Left cardiac atrium (tissue), 4 donors: Measurements from ENCODE around the gene OXCT2. TPM values are rescaled to one million over a fixed set of nuclear protein-coding genes. Genes with fewer than 3 reads are reported as not detected.
"Not testable (repeated sequence)": the region's sequence is repeated elsewhere in the genome, so short reads cannot be mapped to it uniquely, and the experiment has no call there.

Source experiments
- ATAC-seq, 2 donors: fragments of 200-7000 bp; cut with Tn5 transposase; one replicate each; pipeline ENCODE4 v1.9.1; 2020; ENCODE audit warnings: mild to moderate bottlenecking in 2 of 2, moderate library complexity in 2 of 2
- DNase-seq: peaks from one replicate; pipeline ENCODE4 v3.0.0-alpha.2; 2020
- intact Hi-C, 2 donors: fragments of 100-400 bp; cut with DNase I; formaldehyde crosslinking; loops; one replicate each; pipeline versions ENCODE4 v1.14.1 to v1.15.1; 2022 to 2023
- total RNA-seq, 2 donors: library from RNA; stranded (reverse); fragmentation: NEBNext Ultra II Directional; extraction: Animal tissue kit (Norgen Biotek cat#: 25700); gene quantifications; one replicate each; pipeline ENCODE4 v1.2.1, GENCODE V29; 2021
- donor health status: DM: no; HTN: yes; CAD: no.
- donor health status: DM: no; HTN: yes; CAD: no; lungs with severe emphysema.
- donor health status: DM: yes; HTN: yes; CAD: no.
- donor health status: Dilated cardiomyopathy.

OXCT2 gene
- total RNA-seq, 2 donors from 2014 or later: 4.7 to 16.2 TPM

DNA sequence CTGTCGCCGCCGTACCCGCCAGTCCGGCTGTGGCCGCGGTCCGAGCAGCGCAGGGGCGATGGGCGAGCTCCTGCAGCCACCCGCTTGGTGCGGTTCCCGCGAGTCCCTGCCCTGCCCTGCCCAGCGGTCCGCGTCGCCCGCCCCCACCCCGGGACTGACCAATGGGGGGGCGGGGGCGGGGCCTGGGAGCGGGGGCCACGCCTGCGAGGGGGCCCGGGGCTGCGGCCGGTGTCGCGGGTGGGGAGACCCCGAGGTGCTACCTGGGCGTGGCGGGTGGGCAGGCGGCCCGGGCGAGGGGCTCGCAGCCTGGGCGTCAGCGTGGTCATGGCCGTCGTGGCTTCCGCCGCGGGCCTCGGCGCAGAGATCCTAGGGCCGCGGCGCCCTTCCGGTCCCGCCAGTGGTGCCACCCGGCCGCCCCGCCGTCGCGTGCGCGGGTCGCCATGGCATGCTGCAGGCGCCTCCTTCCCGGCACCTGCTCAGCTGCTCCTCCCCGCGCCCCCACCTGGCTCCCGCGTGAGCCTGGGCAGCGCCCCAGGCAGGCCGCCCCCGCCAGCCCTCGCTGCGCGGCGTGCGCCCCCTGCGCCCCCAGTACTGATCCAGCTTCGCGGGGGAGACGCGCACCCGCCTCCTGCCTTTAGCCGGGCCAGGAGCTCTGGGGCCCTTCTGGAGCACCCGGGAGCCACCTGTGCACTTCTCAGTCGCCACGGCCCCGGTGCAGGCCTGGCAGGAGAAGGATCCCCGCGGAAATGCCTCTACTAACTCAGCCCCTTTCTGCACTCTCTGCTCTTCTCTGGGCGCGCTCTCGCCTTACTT is 17.8 kb upstream of the OXCT2 start, which contains the start of gene BMP8B:
TSS of gene BMP8B (minus strand) at position 108 of the 813 bp plus-strand sequence. CDS start 380 bp downstream, outside the sequence.
- DNase-seq (peak; percentile 53), ATAC-seq (peak; percentile 84 to 86)
- intact Hi-C loops: no loop called here

DNA sequence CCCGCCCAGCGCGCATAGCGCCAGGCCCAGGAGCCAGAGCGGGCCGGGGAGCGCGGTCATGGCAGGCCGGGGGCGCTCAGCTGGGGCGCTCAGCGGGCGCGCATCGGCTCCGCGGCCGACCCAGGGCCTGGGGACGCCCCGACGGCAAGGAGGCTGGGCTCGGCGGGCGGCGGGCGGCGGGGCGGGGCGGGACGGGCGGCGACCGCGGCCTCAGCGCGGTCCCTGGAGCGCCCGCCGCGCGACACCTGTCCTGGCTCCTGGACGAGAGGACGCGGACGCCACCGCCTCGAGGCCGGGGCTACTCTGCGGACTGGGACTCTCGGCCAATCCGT is 17.2 kb upstream of the OXCT2 start:
- intact Hi-C loops: no loop called here
- ATAC-seq (peak; percentile 6 to 7), DNase-seq (no peak)

DNA sequence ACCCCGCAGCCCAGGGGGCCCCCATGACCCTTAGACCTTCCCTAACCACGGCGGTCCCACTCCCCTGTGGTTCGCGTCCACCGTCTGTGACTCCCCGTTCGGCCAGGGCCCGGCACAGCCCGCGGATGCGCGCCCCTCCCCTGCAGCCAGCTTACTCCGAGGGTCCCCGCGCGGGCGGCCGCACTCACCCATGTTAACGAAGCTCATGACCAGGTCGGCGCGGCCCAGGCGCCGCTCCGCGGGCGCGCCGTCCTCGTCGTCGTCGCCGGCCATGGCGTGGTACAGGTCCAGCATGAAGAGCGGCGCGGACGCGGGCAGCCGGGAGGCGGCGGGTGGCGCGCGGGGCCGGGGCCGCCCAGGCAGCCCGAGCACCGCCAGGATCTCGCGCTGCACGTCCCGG is 16.8 kb upstream of the OXCT2 start:
- ATAC-seq, DNase-seq, intact Hi-C loops: not testable (repeated sequence)

DNA sequence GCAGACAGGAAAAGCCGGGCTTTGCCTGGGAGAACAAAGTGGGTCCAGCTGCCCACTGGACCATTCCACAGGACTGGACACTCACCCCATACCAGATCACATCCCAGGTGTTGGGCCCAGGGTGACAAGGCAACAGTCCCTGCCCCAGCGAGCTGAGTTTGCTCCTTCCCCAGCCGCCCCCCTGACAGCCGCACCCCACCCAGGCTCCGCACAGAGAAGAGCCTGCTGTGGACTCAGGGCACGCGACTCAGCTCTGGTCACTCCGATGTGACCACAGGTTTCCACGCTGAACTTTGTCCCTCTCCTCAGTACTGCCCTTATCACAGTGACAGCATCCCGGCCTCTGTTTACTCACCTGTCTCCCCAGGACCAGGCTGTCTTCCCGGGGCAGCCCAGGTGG is 16.3 kb upstream of the OXCT2 start:
- intact Hi-C loops: no loop called here
- DNase-seq: no peak
- ATAC-seq: no peak

DNA sequence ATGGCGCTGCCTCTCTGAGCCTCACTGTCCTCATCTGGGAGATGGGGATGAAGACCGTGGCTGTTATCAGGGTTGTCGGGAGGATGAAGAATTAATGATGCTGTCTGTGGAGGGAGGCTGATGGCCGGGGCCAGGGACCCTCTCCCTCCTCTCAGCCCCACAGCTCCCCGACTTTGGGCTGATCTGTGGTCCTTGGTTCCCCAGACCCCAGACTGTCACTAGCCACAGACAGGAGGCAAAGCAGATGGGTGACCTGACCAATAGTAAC is 15.9 kb upstream of the OXCT2 start:
- DNase-seq, ATAC-seq, intact Hi-C loops: not testable (repeated sequence)

DNA sequence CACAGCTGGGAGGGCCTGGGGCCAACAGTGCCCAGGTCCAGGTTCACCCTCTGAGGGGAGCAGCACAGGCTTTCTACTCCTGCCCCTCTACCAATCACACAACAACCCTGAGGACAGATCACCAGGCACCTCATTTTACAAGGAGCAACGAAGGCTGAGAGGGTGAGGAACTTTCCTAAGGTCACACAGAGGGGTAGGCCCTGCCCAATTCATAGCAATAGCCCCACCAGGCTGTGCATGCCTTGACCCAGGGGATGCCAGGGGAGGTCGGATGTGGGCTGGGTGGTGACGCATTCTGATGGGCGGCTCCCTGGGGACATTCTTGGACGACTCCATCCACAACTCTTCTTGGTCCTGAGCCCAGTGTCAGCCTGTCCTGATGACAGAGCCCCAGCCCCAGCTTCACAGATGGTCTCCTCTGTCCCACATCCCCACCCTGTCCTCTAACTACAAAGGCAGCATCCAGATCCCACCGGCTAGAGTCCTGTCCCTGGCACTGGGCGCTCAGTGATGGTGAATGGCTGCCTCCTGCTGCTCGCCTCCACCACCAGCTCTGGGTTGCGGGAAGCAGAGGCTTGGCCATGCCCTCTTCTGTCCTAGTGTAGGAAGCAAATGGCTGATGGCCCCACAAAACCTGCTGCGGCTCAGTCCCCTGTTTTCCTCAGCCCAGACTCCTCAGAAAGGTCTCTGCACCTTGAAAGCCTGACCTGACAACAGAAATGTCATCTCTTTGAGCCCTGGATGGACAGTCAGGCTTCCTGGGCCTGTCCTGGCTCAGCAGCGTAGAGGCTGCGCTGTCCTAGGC is 15.4 kb upstream of the OXCT2 start:
- DNase-seq, intact Hi-C loops: not testable (repeated sequence)
- ATAC-seq: peak; percentile 30 to 36

DNA sequence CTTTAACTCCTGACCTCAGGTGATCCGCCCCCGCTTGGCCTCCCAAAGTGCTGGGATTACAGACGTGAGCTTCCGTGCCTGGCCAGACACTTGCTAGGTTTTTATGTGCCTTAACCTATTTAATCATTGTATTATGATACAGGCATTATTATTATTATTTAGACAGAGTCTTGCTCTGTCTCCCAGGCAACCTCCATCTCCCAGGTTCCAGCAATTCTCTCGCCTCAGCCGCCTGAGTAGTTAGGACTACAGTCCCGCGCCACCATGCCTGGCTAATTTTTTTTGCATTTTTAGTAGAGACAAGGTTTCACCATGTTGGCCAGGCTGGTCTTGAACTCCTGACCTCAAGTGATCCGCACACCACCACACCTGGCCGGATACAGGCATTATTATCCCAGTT is 11.5 kb upstream of the OXCT2 start:
- DNase-seq, intact Hi-C loops, ATAC-seq: not testable (repeated sequence)

DNA sequence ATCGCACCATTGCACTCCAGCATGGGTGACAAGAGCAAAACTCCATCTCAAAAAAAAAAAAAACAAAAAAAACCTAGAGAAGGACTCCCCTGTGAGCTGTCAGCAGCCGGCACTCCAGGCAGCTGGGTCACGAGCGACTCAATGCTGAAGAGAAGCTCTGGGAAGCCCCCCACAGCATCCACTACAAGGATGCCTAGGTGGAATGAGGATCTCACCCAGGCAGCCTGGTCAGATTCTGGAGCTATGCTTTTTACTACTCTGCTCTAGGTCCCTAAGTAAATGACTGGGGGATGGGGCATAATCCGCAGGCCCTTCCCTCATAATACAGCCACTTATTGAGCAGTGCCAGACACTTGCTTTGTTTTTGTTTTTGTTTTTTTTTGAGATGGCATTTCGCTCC is 11.0 kb upstream of the OXCT2 start:
- intact Hi-C loops: no loop called here
- no peak for ATAC-seq
- no peak for DNase-seq

DNA sequence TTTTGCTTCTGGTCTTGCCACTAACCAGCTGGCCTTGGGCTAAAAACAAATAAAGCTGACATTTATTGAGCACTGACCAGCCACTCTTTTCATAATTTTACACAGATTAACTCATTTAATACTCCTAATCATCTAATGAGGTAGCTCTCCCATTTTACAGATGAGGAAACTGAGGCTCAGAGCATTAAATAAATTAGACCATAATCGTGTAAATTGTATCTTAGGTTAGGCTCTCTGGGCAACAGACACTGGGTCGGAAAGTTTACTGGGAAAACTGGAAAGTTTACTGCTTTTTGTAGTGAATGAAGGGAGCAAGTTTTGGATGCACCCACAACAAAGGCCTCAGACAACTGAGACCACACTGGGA is 10.2 kb upstream of the OXCT2 start:
- DNase-seq (no peak), ATAC-seq (no peak)
- intact Hi-C loops: no loop called here

DNA sequence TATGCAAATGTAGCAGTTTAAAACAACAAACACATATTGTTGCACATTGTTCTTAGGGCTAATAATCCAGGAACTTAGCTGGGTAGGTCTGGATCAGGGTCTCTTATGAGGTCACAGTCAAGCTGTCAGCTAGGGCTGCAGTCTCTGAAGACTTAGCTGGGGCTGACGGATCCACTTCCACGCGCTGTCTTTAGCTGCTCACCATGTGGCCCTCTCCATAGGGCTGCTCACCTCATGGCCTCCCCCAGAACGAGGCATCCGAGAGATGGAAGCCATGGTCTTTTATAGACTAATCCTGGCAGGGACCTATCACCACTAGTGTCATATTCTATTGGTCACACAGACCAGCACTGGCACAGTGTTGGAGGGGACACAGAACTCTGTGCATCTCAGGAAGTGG is 8.7 kb upstream of the OXCT2 start:
- intact Hi-C loops: no loop called here
- DNase-seq (no peak), ATAC-seq (no peak)

DNA sequence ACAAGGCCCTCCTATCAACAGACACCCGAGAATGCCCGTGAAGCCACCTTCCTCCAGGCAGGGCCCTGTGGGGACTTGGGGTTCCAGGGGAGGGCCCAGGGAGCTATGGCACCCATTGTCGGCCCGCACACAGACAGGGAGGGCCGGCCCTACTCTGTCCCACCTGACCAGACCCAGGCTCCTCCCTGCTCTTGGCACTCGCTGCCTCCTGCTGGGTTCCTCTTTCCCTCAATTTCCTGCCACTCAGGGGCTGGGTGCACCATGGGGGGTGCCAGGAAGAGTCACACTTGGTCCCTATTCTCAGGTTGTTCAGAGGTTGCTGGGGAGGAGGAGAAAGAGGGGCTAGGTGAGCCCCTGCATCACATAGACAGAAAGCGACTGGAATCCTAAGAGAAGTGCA is 8.0 kb upstream of the OXCT2 start:
- ATAC-seq (no peak), DNase-seq (no peak)
- intact Hi-C loops: no loop called here

DNA sequence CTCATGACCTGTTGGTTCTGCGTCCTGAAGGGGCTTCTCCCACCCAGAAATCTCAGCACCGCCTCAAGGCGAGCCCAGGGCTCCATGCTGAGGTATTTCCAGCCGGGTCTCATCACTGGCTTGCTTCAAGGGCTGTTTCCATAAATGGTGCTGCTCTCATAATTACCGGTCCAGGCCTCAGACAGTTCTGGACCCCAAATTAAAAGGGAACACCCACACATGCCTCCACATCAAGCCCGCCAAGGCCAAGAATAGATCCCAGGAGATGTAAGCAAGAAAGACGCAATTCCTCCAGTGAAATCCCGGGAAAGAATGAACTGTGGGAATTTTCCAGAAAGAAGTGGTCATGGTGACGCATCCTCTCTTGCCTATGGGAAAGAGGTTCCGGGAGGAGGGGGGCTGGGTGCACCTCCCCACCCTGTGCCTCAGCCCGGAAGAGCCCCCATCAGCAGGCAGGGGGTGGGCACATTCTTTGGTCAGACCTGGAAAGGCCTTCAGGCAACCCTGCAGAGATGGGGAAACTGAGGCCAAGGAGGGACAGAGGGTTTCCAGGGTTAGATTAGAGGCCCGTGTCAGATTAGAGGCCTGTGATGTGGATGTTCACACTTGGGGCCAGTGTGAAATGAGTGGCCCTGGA is 7.4 kb upstream of the OXCT2 start:
- ATAC-seq: peak in 1 of 2 donors; percentile 29
- intact Hi-C loops, DNase-seq: not testable (repeated sequence)

DNA sequence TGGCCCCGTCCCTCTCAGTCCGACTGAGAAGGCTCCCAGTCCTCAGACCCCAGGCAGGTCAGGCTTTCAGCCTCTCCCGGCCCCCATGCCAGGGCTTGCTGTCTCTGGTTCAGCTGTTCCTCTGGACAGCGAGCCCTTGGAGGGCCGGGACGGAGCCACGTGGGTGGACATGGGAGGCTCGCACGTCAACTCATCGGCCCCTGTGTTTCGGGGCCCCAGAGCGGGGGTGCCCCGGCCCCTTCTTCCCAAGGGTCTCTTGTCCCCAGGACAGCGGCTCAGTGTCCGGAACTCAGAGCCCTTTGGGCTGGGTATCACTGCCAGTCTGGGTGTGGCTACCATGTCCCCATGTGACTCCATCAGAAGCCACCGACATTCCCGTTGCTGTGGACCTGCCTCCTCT is 6.7 kb upstream of the OXCT2 start:
- DNase-seq, ATAC-seq, intact Hi-C loops: not testable (repeated sequence)

DNA sequence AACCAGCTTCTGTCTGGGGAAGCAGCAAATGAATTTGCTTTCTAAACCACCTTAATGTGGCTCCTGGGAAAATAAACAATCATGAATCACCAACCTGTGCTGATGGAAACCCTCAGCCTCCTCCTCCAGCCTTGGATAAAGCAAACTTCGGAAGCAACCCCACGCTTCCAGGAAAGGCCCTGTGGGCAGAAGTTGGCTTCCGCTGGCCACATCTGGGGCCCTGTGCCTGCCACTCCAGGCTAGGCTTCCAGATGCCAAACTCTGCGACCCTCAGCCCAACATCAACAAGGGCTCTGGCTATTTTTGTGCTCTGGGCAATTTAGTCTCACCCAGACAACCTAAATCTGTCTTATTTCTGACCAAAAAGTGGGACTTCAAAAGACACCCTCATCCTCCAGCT is 6.2 kb upstream of the OXCT2 start:
- intact Hi-C loops: no loop called here
- DNase-seq (no peak), ATAC-seq (no peak)

DNA sequence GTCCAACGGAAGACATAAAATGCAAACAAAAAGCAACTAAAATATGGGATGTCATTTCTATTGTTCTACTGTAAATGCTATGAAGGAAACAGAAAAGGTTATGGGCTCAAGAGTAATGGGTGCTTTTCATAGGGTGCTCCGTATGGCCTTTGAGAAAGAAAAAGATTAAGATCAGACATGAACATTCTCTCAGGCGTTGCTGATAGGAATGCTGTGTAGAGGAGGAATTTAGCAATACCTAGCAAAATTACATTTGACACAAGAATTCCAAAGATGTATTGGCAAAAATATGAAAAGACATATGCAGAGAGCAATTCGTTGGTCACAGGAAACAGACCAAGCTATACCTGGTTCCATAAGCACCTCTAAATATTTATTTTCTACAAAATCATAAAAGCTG is 5.7 kb upstream of the OXCT2 start:
- DNase-seq (no peak), ATAC-seq (no peak)
- intact Hi-C loops: no loop called here

DNA sequence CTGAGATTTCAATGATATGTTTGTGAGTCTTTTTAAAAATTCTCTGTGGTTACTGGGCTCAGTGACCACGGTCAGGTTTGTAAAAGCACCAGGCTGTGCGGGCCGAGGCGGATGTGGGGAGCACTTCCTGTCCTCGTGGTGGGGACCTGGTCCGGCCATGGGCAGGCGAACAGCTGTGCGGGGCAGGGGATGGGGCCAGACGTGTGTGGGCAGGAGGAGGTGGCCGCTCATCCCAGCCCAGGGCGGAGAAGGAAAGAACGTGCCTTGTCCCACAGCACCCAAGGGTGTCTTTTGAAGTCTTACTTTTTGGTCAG is 5.2 kb upstream of the OXCT2 start:
- DNase-seq: no peak
- no peak for ATAC-seq
- intact Hi-C loops: no loop called here

DNA sequence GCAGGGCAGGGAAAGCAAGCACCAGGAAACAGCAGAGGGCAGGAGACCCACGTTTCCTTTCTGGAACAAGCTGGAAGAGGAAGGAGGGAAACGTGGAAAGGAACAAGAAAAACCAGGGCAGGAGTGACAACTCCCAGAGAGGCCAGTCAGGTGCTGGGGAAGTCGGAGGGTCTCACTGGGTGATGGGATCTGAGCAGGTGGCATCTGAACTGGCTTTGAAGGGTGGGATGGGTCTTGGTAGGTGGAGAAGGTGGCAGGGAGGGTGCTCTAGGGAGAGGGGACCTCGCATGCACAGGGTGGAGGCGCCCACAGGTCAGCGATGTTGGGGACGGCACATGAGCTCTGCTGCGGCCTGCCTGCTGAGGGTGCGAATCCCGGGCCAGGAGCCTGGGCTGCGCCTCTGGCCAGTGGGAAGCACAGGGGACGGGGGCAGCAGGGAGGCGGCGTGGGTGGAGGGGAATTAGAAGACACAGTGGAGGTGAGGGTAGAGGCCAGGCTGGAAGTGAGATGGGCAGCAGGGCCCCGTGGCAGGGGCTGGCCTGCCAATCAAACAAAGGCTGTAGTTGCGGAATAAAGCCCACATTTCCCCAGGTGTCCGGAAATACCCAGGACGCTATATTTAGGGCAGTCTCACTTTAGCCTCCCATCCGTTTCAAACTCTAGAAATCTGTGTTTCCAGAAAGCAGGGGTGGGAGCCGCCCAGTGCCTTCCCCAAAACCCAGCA is 4.7 kb upstream of the OXCT2 start:
- ATAC-seq, intact Hi-C loops, DNase-seq: not testable (repeated sequence)

DNA sequence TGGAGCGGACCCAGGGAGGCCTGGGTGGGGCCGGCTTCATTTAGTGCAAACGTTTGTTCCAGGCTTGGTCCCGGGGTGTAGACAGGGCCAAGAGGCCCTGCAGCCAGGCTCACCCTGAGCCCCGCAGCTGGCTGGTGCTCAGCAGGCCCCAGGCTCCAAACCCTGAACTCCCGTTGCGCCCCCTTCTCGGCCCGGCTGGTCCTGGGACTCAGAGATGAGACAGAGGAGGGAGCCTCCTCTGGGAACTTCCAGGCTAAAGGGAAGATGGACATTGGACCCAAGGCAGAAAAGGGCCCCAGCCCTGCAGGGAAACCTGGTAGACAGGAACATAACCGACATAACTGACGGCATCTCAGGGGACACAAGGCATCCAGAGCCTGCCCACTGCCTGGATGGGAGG is 4.0 kb upstream of the OXCT2 start:
- intact Hi-C loops, ATAC-seq, DNase-seq: not testable (repeated sequence)

DNA sequence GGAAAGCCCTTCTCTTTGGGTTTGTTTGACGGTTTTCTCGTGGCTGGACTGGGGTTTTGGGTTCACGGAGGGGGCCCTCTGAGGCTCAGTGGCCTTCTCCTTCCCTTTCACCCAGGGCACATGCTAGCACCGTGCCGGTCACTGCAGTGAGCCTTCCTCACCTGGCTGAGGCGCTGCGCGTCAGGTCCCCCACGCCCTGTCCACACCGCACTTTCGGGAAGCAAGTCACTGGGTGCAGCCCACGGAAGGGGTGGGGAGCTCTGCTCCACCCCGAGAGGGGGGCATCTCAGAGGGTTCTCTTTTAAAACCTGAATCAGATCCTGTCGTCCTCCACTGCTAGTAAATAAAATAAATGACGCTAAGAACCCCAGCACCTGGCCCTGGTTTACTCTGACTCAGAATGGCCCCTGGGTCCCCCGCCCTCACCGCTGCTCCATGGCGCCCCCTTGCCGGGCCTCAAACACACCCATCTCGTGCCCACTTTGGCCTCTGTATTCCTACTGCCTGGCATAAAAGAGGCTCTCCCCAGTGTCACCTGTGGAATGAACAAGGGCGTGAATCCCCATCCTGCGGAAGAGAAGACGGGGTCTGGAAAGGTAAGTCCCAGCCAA is 2.3 kb upstream of the OXCT2 start:
- intact Hi-C loops, DNase-seq, ATAC-seq: not testable (repeated sequence)
